A673 (cell line): Measurements from ENCODE around the gene FADS3.

ENCODE experiments used
- CTCF ChIP-seq: fragments of 300-800, 200-600 bp; sonication (generic); conservative IDR thresholded peaks from 2 replicates; pipeline ENCODE4 v1.5.1; 2017; ENCODE audit warnings: low read depth, mild to moderate bottlenecking, antibody characterized with exemption, low read length, moderate library complexity, mixed read lengths
- EZH2 ChIP-seq: fragments of 200-600 bp; sonication (generic); IDR thresholded peaks from 2 replicates; pipeline ENCODE4 v1.6.1; 2017; ENCODE audit warnings: borderline replicate concordance, low read depth, mild to moderate bottlenecking, mixed read lengths, antibody characterized with exemption, low read length; ENCODE audit not compliant: poor library complexity, severe bottlenecking

DNA sequence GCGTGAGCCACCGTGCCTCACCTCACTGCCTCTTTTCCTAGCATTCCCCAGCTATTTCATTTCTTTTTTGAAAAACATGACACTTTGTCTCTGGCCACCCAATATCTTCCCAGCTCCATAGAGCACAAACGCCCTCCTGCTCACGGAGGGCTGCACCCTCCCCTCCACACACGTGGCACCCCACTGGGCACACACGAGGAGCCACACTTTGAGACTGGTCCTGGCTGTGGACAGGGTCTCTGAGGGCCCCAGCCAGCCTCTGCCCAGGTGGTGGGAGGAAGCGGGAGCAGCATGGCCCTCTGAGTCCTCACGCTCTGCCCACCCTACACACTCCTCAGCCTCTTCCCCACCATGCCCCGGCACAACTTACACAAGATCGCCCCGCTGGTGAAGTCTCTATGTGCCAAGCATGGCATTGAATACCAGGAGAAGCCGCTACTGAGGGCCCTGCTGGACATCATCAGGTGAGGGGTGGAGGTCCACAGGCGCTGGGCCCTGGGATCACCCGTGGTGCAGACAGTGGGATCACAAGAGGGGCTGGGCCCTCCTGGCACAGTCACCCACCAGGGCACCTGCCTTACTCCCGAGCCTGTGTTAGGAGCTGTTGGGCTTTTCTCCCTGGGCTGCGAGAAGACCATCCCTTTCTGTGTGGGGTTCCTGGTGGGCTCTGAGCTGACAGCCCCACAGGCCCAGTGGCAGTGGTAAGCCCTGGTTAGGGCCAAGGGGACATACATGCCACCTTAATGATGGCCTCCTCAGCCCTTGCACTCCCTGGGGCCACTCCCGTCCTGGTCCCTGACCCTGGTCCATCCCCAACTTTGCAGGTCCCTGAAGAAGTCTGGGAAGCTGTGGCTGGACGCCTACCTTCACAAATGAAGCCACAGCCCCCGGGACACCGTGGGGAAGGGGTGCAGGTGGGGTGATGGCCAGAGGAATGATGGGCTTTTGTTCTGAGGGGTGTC is 26.2 kb downstream of the FADS3 start:
- TF ChIP-seq CTCF (no peak), EZH2 (no peak)
